GM18870 (cell line): Measurements from ENCODE around the gene AFF1.

Source experiments
- ATAC-seq: cut with Tn5 transposase; IDR thresholded peaks from one replicate; pipeline ENCODE4 v1.9.1; 2021; ENCODE audit warnings: moderate library complexity; ENCODE audit not compliant: unreplicated experiment

The AFF1 gene

GRCh38 chr4:86934771-86935565 lies at the start of gene AFF1:
AFF1 (plus strand) TSS chr4:86935011; CDS start chr4:86948534, 13,523 bp downstream.
- ATAC-seq: peak; percentile 36

DNA sequence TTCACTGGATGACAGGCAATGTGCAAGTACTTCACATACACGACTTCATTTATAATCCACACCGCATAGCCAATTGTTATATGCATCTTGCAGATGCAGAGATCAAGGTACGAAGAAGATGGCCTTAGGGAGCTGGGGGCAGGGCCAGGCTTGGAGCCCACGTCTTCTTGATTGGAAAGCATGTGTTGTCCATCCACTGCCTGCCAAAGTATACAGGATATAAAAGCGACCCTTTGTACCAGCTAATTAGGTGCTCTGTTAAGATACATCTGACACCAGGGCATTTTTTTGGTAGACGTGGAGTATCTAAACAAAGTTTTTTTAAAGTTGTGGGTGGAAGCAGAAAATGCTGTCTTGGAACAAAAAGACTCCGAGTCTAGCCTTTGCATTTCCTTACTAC lies 44.0 kb upstream of the AFF1 start:
- ATAC-seq: no peak

- no peak for ATAC-seq
These were observed 42.8 kb upstream of the AFF1 start, which contains the start of gene C4orf36 for GRCh38 chr4:86891762-86892635. C4orf36 (minus strand) TSS chr4:86892422; CDS start chr4:86891520, 902 bp downstream.

DNA sequence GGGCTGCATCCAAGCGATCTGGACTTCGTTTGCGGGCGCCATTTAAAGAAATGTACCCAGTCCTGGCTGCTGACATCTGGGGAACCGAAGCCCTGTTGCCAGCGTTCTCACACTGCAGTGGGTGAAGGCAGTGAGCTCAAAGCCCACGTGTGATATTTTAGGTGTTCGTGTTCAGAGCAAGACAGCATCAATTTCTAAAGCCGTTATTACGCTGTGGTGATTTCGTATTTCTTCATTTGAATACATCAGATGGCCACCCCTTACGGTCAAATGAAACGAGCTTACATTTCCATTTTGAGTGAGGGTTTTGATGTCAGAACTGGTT lies 42.2 kb upstream of the AFF1 start:
- ATAC-seq: no peak

DNA sequence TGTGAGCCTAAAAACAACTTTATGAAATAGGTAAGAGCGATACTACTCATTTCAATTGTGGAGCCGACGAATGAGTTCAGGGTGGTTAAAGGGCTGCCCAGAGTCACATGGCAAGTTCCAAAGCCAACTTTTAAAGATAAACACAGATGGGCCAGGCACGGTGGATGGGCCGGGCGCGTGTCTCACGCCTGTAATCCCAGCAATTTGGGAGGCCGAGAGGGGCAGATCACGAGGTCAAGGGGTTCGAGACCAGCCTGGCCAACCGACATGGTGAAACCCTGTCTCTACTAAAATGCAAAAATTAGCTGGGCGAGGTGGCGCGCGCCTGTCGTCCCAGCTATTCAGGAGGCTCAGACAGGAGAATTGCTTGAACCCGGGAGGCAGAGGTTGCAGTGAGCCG lies 41.7 kb upstream of the AFF1 start:
- ATAC-seq: no peak

DNA sequence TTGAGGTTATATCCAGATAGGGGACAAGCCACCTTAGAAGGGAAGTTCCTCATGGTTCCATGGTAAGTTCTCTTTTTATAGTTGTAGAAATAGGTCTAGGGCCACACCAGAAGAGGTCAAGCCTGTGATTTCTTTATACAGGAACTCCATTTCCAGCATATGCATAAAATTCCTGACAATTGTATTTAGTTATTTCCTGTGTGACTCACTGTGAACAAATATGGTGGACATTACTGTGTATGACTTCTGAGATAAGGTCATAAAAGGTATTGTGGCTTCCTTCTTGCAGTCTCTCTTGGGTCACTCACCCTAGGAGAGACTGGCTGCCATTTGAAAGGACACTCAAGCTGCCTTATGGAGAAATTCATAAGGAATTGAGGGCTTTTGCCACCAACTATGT lies 40.4 kb upstream of the AFF1 start:
- ATAC-seq: no peak

GRCh38 chr4:86895692-86896488 lies 38.9 kb upstream of the AFF1 start:
- peak; percentile 64 for ATAC-seq

DNA sequence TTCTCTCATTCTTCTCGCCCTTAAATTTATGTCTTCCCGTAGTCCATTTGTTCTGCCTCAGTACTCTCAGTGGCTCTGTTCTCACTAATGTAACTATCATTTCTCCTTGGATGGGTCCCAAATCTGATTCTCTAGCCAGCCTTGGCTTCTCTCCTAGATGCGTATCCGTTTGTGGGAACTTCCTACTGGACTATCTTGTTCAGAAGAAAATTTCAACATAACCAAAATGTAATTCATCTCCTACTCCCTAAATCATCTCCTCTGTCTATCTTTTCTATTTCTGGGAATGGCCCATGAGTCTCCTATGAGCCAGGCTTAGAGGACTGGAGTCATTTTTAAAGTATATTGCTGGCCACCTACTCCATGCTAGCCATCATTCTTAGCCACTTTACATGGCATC lies 38.2 kb upstream of the AFF1 start:
- no peak for ATAC-seq

GRCh38 chr4:86898562-86898961 lies 36.2 kb upstream of the AFF1 start:
- ATAC-seq: no peak

GRCh38 chr4:86901864-86902263 lies 32.9 kb upstream of the AFF1 start:
- ATAC-seq: no peak

DNA sequence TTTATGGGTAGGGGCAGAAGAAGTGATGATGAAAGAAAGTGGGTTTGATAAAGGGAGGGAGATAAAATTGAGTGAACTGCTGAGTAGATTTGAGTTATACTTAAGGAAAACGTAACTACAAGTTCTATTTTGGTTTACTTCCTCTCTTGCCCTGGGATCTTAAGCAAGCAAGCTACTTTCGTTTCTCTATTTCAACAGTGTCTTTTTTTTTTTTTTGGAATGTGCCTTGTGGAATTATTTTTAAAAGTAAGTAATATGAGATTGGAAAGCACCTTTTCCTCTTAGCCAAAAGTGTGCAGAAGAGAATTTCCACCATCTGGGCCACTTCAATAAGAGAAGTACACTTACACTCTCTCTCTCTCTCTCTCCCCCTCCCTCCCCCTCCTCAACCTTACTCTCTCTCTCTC lies 26.6 kb upstream of the AFF1 start:
- ATAC-seq: no peak

DNA sequence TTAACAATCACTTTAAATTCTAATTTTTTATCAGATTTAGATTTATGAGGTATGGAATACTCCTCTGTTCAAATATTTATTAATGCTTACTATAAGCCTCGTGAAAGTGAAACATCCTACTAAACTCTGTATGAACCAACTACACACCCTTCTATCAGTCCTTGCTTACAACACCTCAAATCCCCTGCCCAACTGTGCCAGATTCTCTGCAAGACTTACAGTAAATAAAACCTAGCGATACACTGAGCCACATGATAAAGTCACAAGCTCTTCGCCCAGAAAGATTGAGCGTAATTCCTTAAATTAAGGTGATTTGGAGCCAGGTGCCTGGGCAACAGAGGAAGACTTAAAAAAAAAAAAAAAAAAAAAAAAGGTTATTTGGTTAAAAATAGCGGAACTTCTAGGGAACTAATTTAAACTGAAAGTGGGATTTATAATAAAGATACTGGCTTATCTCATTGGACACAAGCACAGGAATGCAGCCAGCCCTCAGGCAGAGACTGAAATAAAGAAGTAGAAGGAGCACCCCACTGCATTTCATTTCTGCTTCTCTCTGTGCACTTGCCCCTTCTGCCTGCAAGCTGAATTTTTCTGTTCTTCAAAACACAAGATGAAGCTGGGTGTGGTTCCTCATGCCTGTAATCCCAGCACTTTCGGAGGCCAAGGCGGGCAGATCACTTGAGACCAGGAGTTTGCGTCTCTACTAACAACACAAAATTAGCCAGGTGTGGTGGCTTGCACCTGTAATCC lies 25.1 kb upstream of the AFF1 start:
- ATAC-seq: no peak

DNA sequence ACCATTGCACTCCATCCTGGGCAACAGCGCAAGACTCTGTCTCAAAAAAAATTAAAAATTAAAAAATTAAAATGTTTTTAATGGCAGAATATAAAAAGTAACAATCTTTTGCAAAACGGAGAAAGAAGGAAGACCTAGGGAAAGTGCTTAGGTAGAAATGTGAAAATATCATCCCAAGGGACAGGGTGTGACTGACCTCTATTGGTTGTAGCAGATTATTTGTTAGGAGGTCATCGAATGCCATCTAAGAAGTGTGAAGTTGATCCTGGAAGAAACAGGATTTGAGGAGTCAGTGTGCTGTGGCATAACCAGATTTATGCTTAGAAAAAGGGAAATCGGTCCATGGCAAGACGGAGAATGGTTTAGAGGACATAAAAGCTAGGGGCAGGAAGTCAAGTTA lies 24.4 kb upstream of the AFF1 start:
- ATAC-seq: no peak

DNA sequence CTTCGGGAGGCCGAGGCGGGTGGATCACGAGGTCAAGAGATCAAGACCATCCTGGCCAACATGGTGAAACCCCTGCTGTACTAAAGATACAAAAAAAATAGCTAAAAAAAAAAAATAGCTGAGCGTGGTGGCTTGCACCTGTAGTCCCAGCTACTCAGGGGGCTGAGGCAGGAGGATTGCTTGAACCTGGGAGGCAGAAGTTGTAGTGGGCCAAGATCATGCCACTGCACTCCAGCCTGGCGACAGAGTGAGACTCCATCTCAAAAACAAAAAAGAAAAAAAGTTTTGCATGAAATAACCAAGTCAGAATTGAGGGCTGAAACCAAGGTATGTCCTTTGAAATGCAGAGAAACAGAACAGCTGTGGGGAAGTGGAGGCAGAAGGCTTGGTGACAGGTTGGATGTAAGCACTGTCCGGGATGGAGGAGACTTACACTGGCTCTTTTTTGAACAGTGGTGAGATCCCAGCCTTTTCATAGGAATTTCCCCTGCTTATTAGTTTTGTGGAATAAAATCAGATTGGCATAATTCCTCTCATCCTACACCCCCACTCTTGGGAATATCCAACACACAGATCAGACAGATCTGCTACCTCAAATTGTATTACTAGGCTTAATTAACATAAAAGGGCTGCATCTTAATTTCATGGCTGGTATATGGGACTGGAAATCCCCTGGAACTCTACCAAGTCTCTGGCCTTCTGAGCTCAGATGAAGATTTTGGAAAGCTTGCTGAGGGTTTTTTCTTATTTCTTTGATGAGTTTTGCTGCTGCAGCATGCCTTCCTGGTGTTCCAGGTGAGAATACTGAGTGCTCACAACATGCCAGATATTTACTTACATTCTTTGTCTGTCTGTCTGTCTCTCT lies 23.8 kb upstream of the AFF1 start:
- ATAC-seq: no peak

DNA sequence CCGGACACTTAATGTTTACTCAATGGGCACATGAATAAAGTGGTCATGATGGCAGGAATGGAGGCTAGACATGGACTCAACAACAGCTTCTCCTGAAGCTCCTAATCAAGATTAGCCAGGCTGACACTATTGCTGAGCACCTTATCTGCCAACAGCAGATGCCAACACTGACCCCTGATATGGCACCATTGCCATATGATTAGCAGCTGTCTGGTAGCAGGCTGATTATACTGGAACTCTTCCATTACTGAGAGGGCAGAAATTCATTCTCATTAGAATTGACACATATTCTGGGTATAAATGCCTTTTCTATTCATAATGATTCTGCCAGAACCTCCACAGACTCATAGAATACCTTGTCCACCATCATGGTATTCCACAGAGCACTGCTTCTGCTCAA lies 18.4 kb upstream of the AFF1 start:
- no peak for ATAC-seq

DNA sequence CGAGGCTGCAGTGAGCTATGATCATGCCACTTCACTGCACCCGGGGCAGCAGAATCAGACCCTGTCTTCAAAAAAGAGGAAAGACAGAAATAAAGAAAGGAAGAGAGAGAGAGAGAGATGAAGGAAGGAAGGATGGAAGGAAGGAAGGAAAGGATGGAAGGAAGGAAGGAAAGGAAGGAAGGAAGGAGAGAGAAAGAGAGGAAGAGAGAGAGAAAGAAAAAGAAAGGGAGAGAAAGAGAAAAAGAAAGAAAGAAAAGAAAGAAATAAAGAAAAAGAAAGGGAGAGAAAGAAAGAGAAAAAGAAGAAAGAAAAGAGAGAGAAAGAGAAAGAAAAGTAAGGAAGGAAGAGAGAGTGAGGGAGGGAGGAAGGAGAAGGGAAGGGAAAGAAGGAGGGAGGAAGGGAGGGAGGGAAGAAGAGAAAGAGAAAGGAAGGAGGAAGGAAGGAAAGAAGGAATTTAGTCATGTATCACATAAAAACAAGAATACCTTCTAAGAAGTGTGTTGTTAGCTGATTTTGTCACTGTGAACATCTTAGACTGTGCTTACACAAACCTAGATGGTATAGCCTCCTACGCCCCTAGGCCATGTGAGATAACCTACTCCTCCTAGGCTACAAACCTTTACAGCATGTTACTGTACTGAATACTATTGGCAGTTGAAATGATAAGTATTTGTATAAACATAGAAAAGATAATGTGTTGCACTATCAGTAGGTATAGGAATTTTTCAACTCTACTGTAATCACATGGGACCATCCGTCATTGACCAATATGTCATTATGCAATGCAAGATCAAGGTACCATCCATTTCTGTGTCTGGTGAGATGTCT lies 17.4 kb upstream of the AFF1 start:
- no peak for ATAC-seq

DNA sequence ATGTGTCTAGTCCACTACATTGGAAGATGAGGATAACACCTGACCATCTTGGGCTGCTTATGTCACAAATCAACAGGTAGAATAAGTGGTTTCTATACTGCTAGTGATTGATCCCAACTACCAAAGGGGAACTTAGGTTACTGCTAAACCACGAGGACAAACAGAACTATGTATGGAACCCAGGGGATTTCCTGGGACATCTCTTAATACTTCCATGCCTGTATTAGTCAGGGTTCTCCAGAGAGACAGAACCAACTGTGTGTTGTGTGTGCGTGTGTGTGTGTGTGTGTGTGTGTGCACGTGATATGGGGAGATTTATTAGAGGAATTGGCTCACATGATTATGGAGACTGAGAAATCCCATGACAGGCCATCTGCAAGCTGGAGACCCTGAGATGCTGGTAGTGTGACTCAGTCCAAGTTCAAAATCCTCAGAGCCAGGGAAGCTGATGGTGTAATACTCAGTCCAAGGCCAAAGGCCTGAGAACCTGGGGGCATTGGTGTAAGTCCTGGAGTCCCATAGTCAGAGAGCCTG lies 16.2 kb upstream of the AFF1 start:
- ATAC-seq: no peak

DNA sequence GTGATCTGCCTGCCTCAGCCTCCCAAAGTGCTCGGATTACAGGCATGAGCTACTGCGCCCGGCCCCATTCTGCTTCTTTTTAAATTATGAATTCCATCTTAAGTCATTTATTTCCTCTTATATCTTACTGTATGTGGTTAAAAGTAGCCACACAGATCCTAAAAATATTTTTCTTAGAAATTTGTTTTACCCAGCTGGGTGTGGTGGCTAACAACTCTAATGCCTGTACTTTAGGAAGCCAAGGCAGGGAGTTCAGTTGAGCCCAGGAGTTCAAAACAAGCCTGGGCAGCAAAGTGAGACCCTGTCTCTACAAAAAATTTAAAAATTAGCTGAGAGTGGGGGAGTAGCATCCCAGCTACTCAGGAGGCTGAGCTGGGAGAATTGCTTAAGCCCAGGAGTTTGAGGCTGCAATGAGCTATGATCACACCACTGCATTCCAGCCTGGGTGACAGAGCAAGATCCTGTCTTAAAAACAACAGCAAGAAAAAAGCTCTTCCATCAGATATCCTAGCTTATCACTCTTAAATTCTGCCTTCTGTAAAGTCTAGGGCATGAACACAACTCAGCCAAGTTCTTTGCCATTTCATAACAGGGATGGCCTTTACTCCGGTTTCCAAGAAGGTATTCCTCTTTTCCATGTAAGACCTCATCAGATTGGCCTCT lies 15.1 kb upstream of the AFF1 start:
- no peak for ATAC-seq
